ENCODE results near the gene SLC22A14. TPM values are rescaled to one million over a fixed set of nuclear protein-coding genes. Genes with fewer than 3 reads are reported as not detected.

SLC22A14 gene
- total and polyA plus RNA-seq, 10 of the 15 experiments (the other 5 are each of a cell fraction or from before 2014, with no cell fraction given) = not detected

- WGBS (ENCODE audit: insufficient coverage, insufficient replicate concordance, low lambda C conversion rate, missing lambda C conversion rate) = 69% methylated on average over 5 of the region's 5 CpGs
- no TSS peak for BruUV-seq (replicated peaks)
- ChIA-PET RAD21 (ENCODE audit: unreplicated experiment) (no interaction called here), CTCF (no interaction called here), SMC1A (ENCODE audit: uncharacterized antibody, unreplicated experiment) (interaction anchor here (0.6 kb wide), 1 partner anchor 77 kb away, joined by 3 read pairs; no protein-coding TSS in a partner anchor), POLR2A (interaction anchor here (0.6 kb wide), 1 partner anchor 219 kb away, joined by 4 read pairs; no protein-coding TSS in a partner anchor)
- Histone ChIP-seq H3K36me3 (ENCODE audit: control insufficient read depth in 2 of 2, insufficient read depth in 2 of 2, low read length in 1 of 2) (no peaks in the 10 kb centered on the region), H3K27ac (ENCODE audit: control insufficient read depth, insufficient read depth) (no peak overlapping the region), H4K20me1 (ENCODE audit: control insufficient read depth, insufficient read depth) (no peaks in the 10 kb centered on the region), H3K27me3 (replicated peaks in 1 of 2; ENCODE audit: control insufficient read depth in 2 of 2, insufficient read depth in 2 of 2, low read length in 1 of 2) (no peaks in the 10 kb centered on the region), H3K9ac (ENCODE audit: control insufficient read depth, insufficient read depth, low read length) (no peak overlapping the region), H3K9me3 (replicated peaks; ENCODE audit: control insufficient read depth, insufficient read depth, low read length) (no peaks in the 10 kb centered on the region; the same call in 2 of the 3 replicates), H3K4me2 (ENCODE audit: control insufficient read depth, insufficient read depth) (no peak overlapping the region), H3K79me2 (ENCODE audit: control insufficient read depth, insufficient read depth, low read length) (no peaks in the 10 kb centered on the region), H3K4me1 (ENCODE audit: control insufficient read depth, insufficient read depth, low read length) (peaks cover 14% of the 10 kb centered on the region), H3K4me3 (no peak overlapping the region), H2AFZ (ENCODE audit: control insufficient read depth, low read depth, low read length) (no peak overlapping the region)
- intact Hi-C loops (cut with micrococcal nuclease; ENCODE audit: unreplicated experiment) = no loop called here
- ATAC-seq (no peak), DNase-seq (ENCODE audit: low read depth, low spot score) (no peak), FAIRE-seq (no peak)
- in situ Hi-C loops (cut with MboI) = no loop called here
- TF ChIP-seq, protein P1, sequence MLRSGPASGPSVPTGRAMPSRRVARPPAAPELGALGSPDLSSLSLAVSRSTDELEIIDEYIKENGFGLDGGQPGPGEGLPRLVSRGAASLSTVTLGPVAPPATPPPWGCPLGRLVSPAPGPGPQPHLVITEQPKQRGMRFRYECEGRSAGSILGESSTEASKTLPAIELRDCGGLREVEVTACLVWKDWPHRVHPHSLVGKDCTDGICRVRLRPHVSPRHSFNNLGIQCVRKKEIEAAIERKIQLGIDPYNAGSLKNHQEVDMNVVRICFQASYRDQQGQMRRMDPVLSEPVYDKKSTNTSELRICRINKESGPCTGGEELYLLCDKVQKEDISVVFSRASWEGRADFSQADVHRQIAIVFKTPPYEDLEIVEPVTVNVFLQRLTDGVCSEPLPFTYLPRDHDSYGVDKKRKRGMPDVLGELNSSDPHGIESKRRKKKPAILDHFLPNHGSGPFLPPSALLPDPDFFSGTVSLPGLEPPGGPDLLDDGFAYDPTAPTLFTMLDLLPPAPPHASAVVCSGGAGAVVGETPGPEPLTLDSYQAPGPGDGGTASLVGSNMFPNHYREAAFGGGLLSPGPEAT (IDR thresholded peaks at IDR 0.05; ENCODE audit: low read depth) = no peak
- TF ChIP-seq, protein P2, sequence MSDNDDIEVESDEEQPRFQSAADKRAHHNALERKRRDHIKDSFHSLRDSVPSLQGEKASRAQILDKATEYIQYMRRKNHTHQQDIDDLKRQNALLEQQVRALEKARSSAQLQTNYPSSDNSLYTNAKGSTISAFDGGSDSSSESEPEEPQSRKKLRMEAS (IDR thresholded peaks at IDR 0.05; ENCODE audit: low read depth, low read length) = no peak
These were observed 10.5 kb upstream of the SLC22A14 start for GRCh38 chr3:38271553-38271952.

GRCh38 chr3:38274864-38275649, 7.0 kb upstream of the SLC22A14 start:
- CTCF ChIA-PET = no interaction called here
- H3K4me1 ChIP-seq (ENCODE audit: control insufficient read depth, insufficient read depth, low read length) = no peaks in the 10 kb centered on the region
- ATAC-seq (no peak), FAIRE-seq (no peak), DNase-seq (ENCODE audit: low read depth, low spot score) (no peak)
- H3K79me2 ChIP-seq (ENCODE audit: control insufficient read depth, insufficient read depth, low read length) = no peaks in the 10 kb centered on the region
- H3K9ac ChIP-seq (ENCODE audit: control insufficient read depth, insufficient read depth, low read length) = no peak overlapping the region
- BruUV-seq (replicated peaks) = no TSS peak
- RAD21 ChIA-PET (ENCODE audit: unreplicated experiment) = no interaction called here
- in situ Hi-C loops (cut with MboI) (no loop called here), intact Hi-C loops (cut with micrococcal nuclease; ENCODE audit: unreplicated experiment) (no loop called here)
- no peak overlapping the region for H3K27ac ChIP-seq (ENCODE audit: control insufficient read depth, insufficient read depth)
- POLR2A ChIA-PET = interaction anchor here (1.4 kb wide), 1 partner anchor 121 kb away, joined by 3 read pairs; no protein-coding TSS in a partner anchor
- SMC1A ChIA-PET (ENCODE audit: uncharacterized antibody, unreplicated experiment) = no interaction called here
- no peaks in the 10 kb centered on the region for H3K36me3 ChIP-seq (ENCODE audit: control insufficient read depth in 2 of 2, insufficient read depth in 2 of 2, low read length in 1 of 2)
- no peak overlapping the region for H3K4me2 ChIP-seq (ENCODE audit: control insufficient read depth, insufficient read depth)
- H3K27me3 ChIP-seq (replicated peaks in 1 of 2; ENCODE audit: control insufficient read depth in 2 of 2, insufficient read depth in 2 of 2, low read length in 1 of 2) = no peaks in the 10 kb centered on the region; a peak in 1 of 4 replicates
- WGBS (ENCODE audit: insufficient coverage, insufficient replicate concordance, low lambda C conversion rate, missing lambda C conversion rate) = 85% methylated on average over 21 of the region's 21 CpGs
- H3K9me3 ChIP-seq (replicated peaks; ENCODE audit: control insufficient read depth, insufficient read depth, low read length) = no peaks in the 10 kb centered on the region; the same call in 2 of the 3 replicates
- no peak overlapping the region for H2AFZ ChIP-seq (ENCODE audit: control insufficient read depth, low read depth, low read length)
- H4K20me1 ChIP-seq (ENCODE audit: control insufficient read depth, insufficient read depth) = no peaks in the 10 kb centered on the region
- H3K4me3 ChIP-seq = no peak overlapping the region
- TF ChIP-seq SMAD5 (IDR thresholded peaks at IDR 0.05; ENCODE audit: low read depth) = no peak
- no peak for TF ChIP-seq SREBF2 (IDR thresholded peaks at IDR 0.05; ENCODE audit: low read length)
- no peak for TF ChIP-seq SMARCA5 (IDR thresholded peaks at IDR 0.05)
- TF ChIP-seq TAF1 (IDR thresholded peaks at IDR 0.05; ENCODE audit: borderline replicate concordance, low read depth, low read length) = no peak
- TF ChIP-seq E4F1 (IDR thresholded peaks at IDR 0.05; ENCODE audit: borderline replicate concordance, partially characterized antibody) = no peak
- TF ChIP-seq PBX3 (IDR thresholded peaks at IDR 0.05; ENCODE audit: insufficient replicate concordance, low read depth, low read length) = no peak
